Occipital lobe (tissue), 2 donors: ENCODE measurements around the gene CNOT4. TPM values are rescaled to one million over a fixed set of nuclear protein-coding genes. Genes with fewer than 3 reads are reported as not detected.
"Not testable (repeated sequence)": the region's sequence is repeated elsewhere in the genome, so short reads cannot be mapped to it uniquely, and the experiment has no call there.

Experiments used
- DNase-seq: peaks from one replicate; lab custom pipeline; 2025; lab: John Stamatoyannopoulos, UW
- total RNA-seq: library from RNA; depleted of rRNA; stranded (reverse); fragments of >200 nt; gene quantifications from one replicate; pipeline ENCODE4 v1.2.3, GENCODE V29; 2014

Gene CNOT4
- total RNA-seq, 1 donor from 2014 or later = 32.4 TPM

- no peak for DNase-seq
These were observed 5.0 kb upstream of the CNOT4 start for GRCh38 chr7:135514856-135515255.

- no peak for DNase-seq
These were observed 2.4 kb upstream of the CNOT4 start for GRCh38 chr7:135512135-135512887.

- DNase-seq = no peak
These were observed 786 bp upstream of the CNOT4 start for GRCh38 chr7:135510592-135511183.

- no peak for DNase-seq
These were observed 388 bp downstream of the CNOT4 start for GRCh38 chr7:135509589-135509838.

- DNase-seq = no peak
These were observed 866 bp downstream of the CNOT4 start for GRCh38 chr7:135508883-135509588.

GRCh38 chr7:135501402-135501801 is 8.5 kb downstream of the CNOT4 start:
- no peak for DNase-seq

GRCh38 chr7:135499818-135500217 is 10.1 kb downstream of the CNOT4 start:
- DNase-seq = no peak

GRCh38 chr7:135497161-135497560 is 12.7 kb downstream of the CNOT4 start:
- not testable (repeated sequence) for DNase-seq

GRCh38 chr7:135493362-135493761 is 16.5 kb downstream of the CNOT4 start:
- DNase-seq = no peak

GRCh38 chr7:135492151-135492550 is 17.8 kb downstream of the CNOT4 start:
- DNase-seq = no peak

GRCh38 chr7:135490783-135491182 is 19.1 kb downstream of the CNOT4 start:
- DNase-seq = no peak

GRCh38 chr7:135489791-135490190 is 20.1 kb downstream of the CNOT4 start:
- DNase-seq = no peak

- DNase-seq = no peak
These were observed 23.5 kb downstream of the CNOT4 start for GRCh38 chr7:135486261-135486920.

GRCh38 chr7:135481598-135481979 is 28.3 kb downstream of the CNOT4 start:
- DNase-seq = no peak

GRCh38 chr7:135480966-135481597 is 28.8 kb downstream of the CNOT4 start:
- DNase-seq = no peak

GRCh38 chr7:135475521-135475920 is 34.4 kb downstream of the CNOT4 start:
- DNase-seq = no peak

GRCh38 chr7:135469705-135470104 is 40.2 kb downstream of the CNOT4 start:
- DNase-seq = not testable (repeated sequence)

GRCh38 chr7:135467207-135467711 is 42.6 kb downstream of the CNOT4 start:
- DNase-seq = no peak

GRCh38 chr7:135466442-135467206 is 43.3 kb downstream of the CNOT4 start:
- DNase-seq = no peak

GRCh38 chr7:135463908-135464307 is 46.0 kb downstream of the CNOT4 start:
- no peak for DNase-seq
